ENCODE results near the gene DNAJB12. TPM values are rescaled to one million over a fixed set of nuclear protein-coding genes. Genes with fewer than 3 reads are reported as not detected.
A peak's percentile ranks its signal among the peaks of the same experiment; 100 is the strongest.
"Not testable (repeated sequence)": the region's sequence is repeated elsewhere in the genome, so short reads cannot be mapped to it uniquely, and the experiment has no call there.

The DNAJB12 gene
- total and polyA plus RNA-seq, 8 donors: 25.1 to 38.9 (median 28.3) TPM

GRCh38 chr10:72311667-72312066 is 43.1 kb downstream of the DNAJB12 start:
- Histone ChIP-seq H3K4me1 (peaks cover 37 to 68% of the 10 kb centered on the region in 2 donors), H3K4me3 (no peak overlapping the region), H3K27ac (no peak overlapping the region), H3K27me3 (no peaks in the 10 kb centered on the region), H3K9me3 (no peaks in the 10 kb centered on the region), H3K36me3 (no peaks in the 10 kb centered on the region)
- intact Hi-C loops (cut with DNase I): no loop called here
- ATAC-seq (no peak), DNase-seq (no peak)
- TF ChIP-seq, protein P1, sequence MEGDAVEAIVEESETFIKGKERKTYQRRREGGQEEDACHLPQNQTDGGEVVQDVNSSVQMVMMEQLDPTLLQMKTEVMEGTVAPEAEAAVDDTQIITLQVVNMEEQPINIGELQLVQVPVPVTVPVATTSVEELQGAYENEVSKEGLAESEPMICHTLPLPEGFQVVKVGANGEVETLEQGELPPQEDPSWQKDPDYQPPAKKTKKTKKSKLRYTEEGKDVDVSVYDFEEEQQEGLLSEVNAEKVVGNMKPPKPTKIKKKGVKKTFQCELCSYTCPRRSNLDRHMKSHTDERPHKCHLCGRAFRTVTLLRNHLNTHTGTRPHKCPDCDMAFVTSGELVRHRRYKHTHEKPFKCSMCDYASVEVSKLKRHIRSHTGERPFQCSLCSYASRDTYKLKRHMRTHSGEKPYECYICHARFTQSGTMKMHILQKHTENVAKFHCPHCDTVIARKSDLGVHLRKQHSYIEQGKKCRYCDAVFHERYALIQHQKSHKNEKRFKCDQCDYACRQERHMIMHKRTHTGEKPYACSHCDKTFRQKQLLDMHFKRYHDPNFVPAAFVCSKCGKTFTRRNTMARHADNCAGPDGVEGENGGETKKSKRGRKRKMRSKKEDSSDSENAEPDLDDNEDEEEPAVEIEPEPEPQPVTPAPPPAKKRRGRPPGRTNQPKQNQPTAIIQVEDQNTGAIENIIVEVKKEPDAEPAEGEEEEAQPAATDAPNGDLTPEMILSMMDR (IDR thresholded peaks at IDR 0.05): no peak

DNA sequence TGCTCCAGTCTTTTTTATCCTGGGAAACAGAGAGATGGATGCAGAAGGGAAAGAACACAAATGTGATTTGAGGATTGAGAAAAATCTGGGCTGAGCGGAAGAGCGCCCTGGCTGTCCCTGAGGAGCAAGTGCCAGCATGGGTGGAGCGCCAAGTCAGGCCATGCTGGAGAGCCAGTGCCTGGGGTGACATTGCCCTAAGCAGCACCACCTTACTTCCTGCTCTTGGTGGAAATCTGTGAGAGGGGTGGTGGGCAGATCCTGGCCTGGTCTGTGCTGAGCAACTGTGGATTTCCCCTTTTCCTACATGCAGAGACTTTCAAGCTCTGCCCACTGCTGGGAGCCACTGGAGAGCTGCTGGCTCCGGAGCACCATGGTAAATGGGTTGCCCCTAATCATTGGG is 44.1 kb downstream of the DNAJB12 start:
- peak overlapping the region in 1 of 2 donors; percentile 77 for H3K27ac ChIP-seq
- no peaks in the 10 kb centered on the region for H3K36me3 ChIP-seq
- peaks cover 29 to 62% of the 10 kb centered on the region in 2 donors for H3K4me1 ChIP-seq
- intact Hi-C loops (cut with DNase I): no loop called here
- no peak overlapping the region for H3K4me3 ChIP-seq
- H3K27me3 ChIP-seq: no peaks in the 10 kb centered on the region
- TF ChIP-seq, protein P1 (IDR thresholded peaks at IDR 0.05): no peak
- no peak for DNase-seq
- peak; percentile 15 for ATAC-seq
- no peaks in the 10 kb centered on the region for H3K9me3 ChIP-seq

- no peak for ATAC-seq
- H3K4me1 ChIP-seq: peaks cover 25 to 62% of the 10 kb centered on the region in 2 donors
- H3K27me3 ChIP-seq: no peaks in the 10 kb centered on the region
- no peak overlapping the region for H3K4me3 ChIP-seq
- TF ChIP-seq, protein P1 (IDR thresholded peaks at IDR 0.05): no peak
- H3K27ac ChIP-seq: peak overlapping the region in 1 of 2 donors; percentile 77
- H3K36me3 ChIP-seq: no peaks in the 10 kb centered on the region
- H3K9me3 ChIP-seq: no peaks in the 10 kb centered on the region
- no peak for DNase-seq
- intact Hi-C loops (cut with DNase I): no loop called here
Measured at GRCh38 chr10:72310241-72310633, 44.5 kb downstream of the DNAJB12 start.

GRCh38 chr10:72309290-72310240 is 45.2 kb downstream of the DNAJB12 start:
- H3K4me3 ChIP-seq: no peak overlapping the region
- ATAC-seq (peak; percentile 29), DNase-seq (peak in 1 of 4 donors; percentile 83)
- peaks cover 22 to 57% of the 10 kb centered on the region in 2 donors for H3K4me1 ChIP-seq
- intact Hi-C loops (cut with DNase I): no loop called here
- H3K27ac ChIP-seq: peak overlapping the region in 1 of 2 donors; percentile 77
- no peaks in the 10 kb centered on the region for H3K36me3 ChIP-seq
- TF ChIP-seq, protein P1 (IDR thresholded peaks at IDR 0.05): no peak
- no peaks in the 10 kb centered on the region for H3K27me3 ChIP-seq
- no peaks in the 10 kb centered on the region for H3K9me3 ChIP-seq

GRCh38 chr10:72308320-72308987 is 46.3 kb downstream of the DNAJB12 start:
- H3K9me3 ChIP-seq: no peaks in the 10 kb centered on the region
- no peaks in the 10 kb centered on the region for H3K27me3 ChIP-seq
- intact Hi-C loops (cut with DNase I): no loop called here
- H3K36me3 ChIP-seq: no peaks in the 10 kb centered on the region
- DNase-seq (peak in 1 of 4 donors; percentile 72), ATAC-seq (peak; percentile 78)
- H3K4me3 ChIP-seq: no peak overlapping the region
- TF ChIP-seq, protein P1 (IDR thresholded peaks at IDR 0.05): no peak
- peak overlapping the region; percentile 19 to 77 for H3K27ac ChIP-seq
- H3K4me1 ChIP-seq: peaks cover 22 to 52% of the 10 kb centered on the region in 2 donors

DNA sequence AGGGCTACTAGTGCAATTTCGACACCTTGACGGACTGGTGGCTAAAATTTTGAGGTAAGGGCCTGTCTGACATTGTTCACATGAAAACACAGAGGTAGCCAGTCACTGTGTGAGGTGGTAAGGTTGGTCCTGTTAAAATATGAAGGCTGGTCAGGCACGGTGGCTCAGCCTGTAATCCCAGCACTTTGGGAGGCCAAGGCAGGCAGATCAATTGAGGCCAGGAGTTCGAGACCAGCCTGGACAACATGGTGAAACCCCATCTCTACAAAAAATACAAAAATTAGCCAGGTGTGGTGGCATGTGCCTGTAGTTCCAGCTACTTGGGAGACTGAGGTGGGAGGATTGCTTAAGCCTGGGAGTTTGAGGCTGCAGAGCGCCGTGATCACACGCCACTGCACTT is 47.0 kb downstream of the DNAJB12 start:
- intact Hi-C loops (cut with DNase I); H3K4me3 ChIP-seq; ATAC-seq; H3K27me3 ChIP-seq; H3K36me3 ChIP-seq; H3K9me3 ChIP-seq; DNase-seq: not testable (repeated sequence)
- Histone ChIP-seq H3K4me1 (peaks cover 22 to 52% of the 10 kb centered on the region in 2 donors), H3K27ac (peak overlapping the region; percentile 19 to 77)
